HepG2 (cell line): Measurements from ENCODE around the gene GBX1.

Experiments
- CREB1 ChIP-seq, 2 experiments: fragments of 450-650 bp in 1 of 2; IDR thresholded peaks; 2 replicates each; pipeline ENCODE4 v1.6.1; 2016 to 2017; ENCODE audit warnings: control low read depth in 1 of 2, mild to moderate bottlenecking in 1 of 2, missing compliant biosample characterization in 1 of 2, missing genetic modification characterization in 1 of 2
- HMGXB4 ChIP-seq, 2 experiments: sonication (generic) in 1 of 2; formaldehyde crosslinking in 1 of 2; IDR thresholded peaks; 2 replicates each; pipeline versions ENCODE4 v1.4.0 to v1.6.1; 2018 to 2020; ENCODE audit warnings: missing genetic modification reagents in 2 of 2, borderline replicate concordance in 1 of 2, low read depth in 1 of 2, mild to moderate bottlenecking in 1 of 2, missing biosample characterization in 1 of 2
- HNRNPL ChIP-seq: fragments of 200-400 bp; formaldehyde crosslinking; IDR thresholded peaks from 2 replicates; pipeline ENCODE4 v1.6.1; 2017; ENCODE audit warnings: mild to moderate bottlenecking, low read depth, low read length
- KLF13 ChIP-seq: sonication (generic); formaldehyde crosslinking; IDR thresholded peaks from 2 replicates; pipeline ENCODE4 v1.4.0; 2020; ENCODE audit warnings: mild to moderate bottlenecking, missing genetic modification reagents
- SIN3A ChIP-seq: IDR thresholded peaks from 2 replicates; pipeline ENCODE4 v1.6.1; 2011; ENCODE audit warnings: low read depth, mild to moderate bottlenecking, control low read depth, low read length, borderline replicate concordance

- TF ChIP-seq CREB1 (IDR thresholded peaks at IDR 0.05) (no peak), CREB1 (CRISPR knock-in tag; IDR thresholded peaks at IDR 0.05) (no peak), HNRNPL (no peak), SIN3A (no peak), KLF13 (CRISPR knock-in tag) (no peak), HMGXB4 (CRISPR knock-in tag; IDR thresholded peaks at IDR 0.05; ENCODE audit: borderline replicate concordance in 1 of 2, low read depth in 1 of 2) (no peak)
These were observed 50.7 kb downstream of the GBX1 start for GRCh38 chr7:151116603-151117440.
